SK-N-SH treated with all-trans-retinoic acid at 6 μM for 48 hours (cell line): Measurements from ENCODE around the gene RBP5.

Source experiments
- ESRRG ChIP-seq: fragments of 250-450 bp; sonication (Bioruptor Pico); IDR thresholded peaks from 2 replicates; pipeline ENCODE4 v1.6.1; 2021; ENCODE audit warnings: mild to moderate bottlenecking
- ISL1 ChIP-seq: fragments of 250-450 bp; sonication (Bioruptor Pico); IDR thresholded peaks from 2 replicates; pipeline ENCODE4 v2.1.2; 2022; ENCODE audit warnings: mild to moderate bottlenecking, moderate library complexity
- OSR1 ChIP-seq: fragments of 250-450 bp; sonication (Bioruptor Pico); IDR thresholded peaks from 2 replicates; pipeline ENCODE4 v1.8.0; 2022; ENCODE audit warnings: moderate library complexity, mild to moderate bottlenecking, inconsistent platforms
- RARB ChIP-seq: fragments of 250-450 bp; sonication (Bioruptor Pico); IDR thresholded peaks from 2 replicates; pipeline ENCODE4 v1.8.0; 2021; ENCODE audit warnings: mild to moderate bottlenecking, moderate library complexity
- ZC3H10 ChIP-seq: fragments of 250-450 bp; sonication (Bioruptor Pico); IDR thresholded peaks from 2 replicates; pipeline ENCODE4 v1.5.1; 2021; ENCODE audit warnings: mild to moderate bottlenecking, moderate library complexity
- ZFP30 ChIP-seq: fragments of 450-650 bp; formaldehyde crosslinking; IDR thresholded peaks from 2 replicates; pipeline ENCODE4 v1.5.0; 2022; ENCODE audit warnings: mild to moderate bottlenecking, moderate library complexity
- TF ChIP-seq, protein P1 (sequence below): fragments of 250-450 bp; sonication (Bioruptor Pico); IDR thresholded peaks from 2 replicates; pipeline ENCODE4 v1.5.1; 2020; ENCODE audit warnings: low read depth, mild to moderate bottlenecking, moderate library complexity

GRCh38 chr12:7089196-7089871, 39.4 kb downstream of the RBP5 start:
- TF ChIP-seq ZFP30 (CRISPR knock-in tag) = no peak
- TF ChIP-seq ESRRG (CRISPR knock-in tag) = no peak
- no peak for TF ChIP-seq ZC3H10
- no peak for TF ChIP-seq RARB (CRISPR knock-in tag)
- TF ChIP-seq, protein P1, sequence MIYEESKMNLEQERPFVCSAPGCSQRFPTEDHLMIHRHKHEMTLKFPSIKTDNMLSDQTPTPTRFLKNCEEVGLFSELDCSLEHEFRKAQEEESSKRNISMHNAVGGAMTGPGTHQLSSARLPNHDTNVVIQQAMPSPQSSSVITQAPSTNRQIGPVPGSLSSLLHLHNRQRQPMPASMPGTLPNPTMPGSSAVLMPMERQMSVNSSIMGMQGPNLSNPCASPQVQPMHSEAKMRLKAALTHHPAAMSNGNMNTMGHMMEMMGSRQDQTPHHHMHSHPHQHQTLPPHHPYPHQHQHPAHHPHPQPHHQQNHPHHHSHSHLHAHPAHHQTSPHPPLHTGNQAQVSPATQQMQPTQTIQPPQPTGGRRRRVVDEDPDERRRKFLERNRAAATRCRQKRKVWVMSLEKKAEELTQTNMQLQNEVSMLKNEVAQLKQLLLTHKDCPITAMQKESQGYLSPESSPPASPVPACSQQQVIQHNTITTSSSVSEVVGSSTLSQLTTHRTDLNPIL = no peak
- TF ChIP-seq OSR1 (CRISPR knock-in tag) = no peak
- TF ChIP-seq ISL1 (CRISPR knock-in tag) = no peak
